ENCODE measurements around the gene ZNF497.
A peak's percentile ranks its signal among the peaks of the same experiment; 100 is the strongest.

GRCh38 chr19:58326914-58327726, 35.4 kb downstream of the ZNF497 start, which contains the start of gene ZSCAN22:
- TF ChIP-seq, protein P1, sequence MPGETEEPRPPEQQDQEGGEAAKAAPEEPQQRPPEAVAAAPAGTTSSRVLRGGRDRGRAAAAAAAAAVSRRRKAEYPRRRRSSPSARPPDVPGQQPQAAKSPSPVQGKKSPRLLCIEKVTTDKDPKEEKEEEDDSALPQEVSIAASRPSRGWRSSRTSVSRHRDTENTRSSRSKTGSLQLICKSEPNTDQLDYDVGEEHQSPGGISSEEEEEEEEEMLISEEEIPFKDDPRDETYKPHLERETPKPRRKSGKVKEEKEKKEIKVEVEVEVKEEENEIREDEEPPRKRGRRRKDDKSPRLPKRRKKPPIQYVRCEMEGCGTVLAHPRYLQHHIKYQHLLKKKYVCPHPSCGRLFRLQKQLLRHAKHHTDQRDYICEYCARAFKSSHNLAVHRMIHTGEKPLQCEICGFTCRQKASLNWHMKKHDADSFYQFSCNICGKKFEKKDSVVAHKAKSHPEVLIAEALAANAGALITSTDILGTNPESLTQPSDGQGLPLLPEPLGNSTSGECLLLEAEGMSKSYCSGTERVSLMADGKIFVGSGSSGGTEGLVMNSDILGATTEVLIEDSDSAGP (CRISPR knock-in tag; IDR thresholded peaks at IDR 0.05; ENCODE audit: borderline replicate concordance): peak; percentile 95
- peak; percentile 69; the same call in 1 of the 2 replicates for TF ChIP-seq ZSCAN31 (CRISPR knock-in tag; IDR thresholded peaks at IDR 0.05; ENCODE audit: low read depth)
- no peak for TF ChIP-seq ZNF17 (CRISPR knock-in tag; IDR thresholded peaks at IDR 0.05)
- peak; percentile 59 for TF ChIP-seq YY1 (IDR thresholded peaks at IDR 0.05; ENCODE audit: insufficient read depth, insufficient replicate concordance, low read depth, low read length)
- no peak; the same call in 1 of the 2 replicates for TF ChIP-seq ETV6 (CRISPR knock-in tag; conservative IDR thresholded peaks at IDR 0.05)
- peak; percentile 82 for TF ChIP-seq TARDBP (CRISPR knock-in tag; IDR thresholded peaks at IDR 0.05)
- TF ChIP-seq SUZ12 (IDR thresholded peaks at IDR 0.05; ENCODE audit: low read depth, low read length): peak; percentile 97
- TF ChIP-seq CHD4 (IDR thresholded peaks at IDR 0.05; ENCODE audit: borderline replicate concordance, low read length): no peak
- peak; percentile 59; the same call in 1 of the 2 replicates for TF ChIP-seq JUN (CRISPR knock-in tag; IDR thresholded peaks at IDR 0.05)
- TF ChIP-seq EP300 (IDR thresholded peaks at IDR 0.05; ENCODE audit: low read depth in 2 of 2, low read length in 2 of 2): peak in 1 of 2 experiments; percentile 40; a peak in 1 of 4 replicates
- TF ChIP-seq EP300 (CRISPR knock-in tag; IDR thresholded peaks at IDR 0.05; ENCODE audit: borderline replicate concordance): 0 out of 2 replicates have a peak, but pooled peaks have one; percentile 10
- TF ChIP-seq MAZ (IDR thresholded peaks at IDR 0.05; ENCODE audit: borderline replicate concordance, low read depth, low read length): no peak; the same call in 1 of the 2 replicates
- peak; percentile 81; the same call in 1 of the 2 replicates for TF ChIP-seq MAZ (CRISPR knock-in tag; IDR thresholded peaks at IDR 0.05; ENCODE audit: low read depth)
- no peak for TF ChIP-seq TEAD2 (CRISPR knock-in tag; IDR thresholded peaks at IDR 0.05)
- TF ChIP-seq ZNF678 (CRISPR knock-in tag; IDR thresholded peaks at IDR 0.05): 0 out of 2 replicates have a peak, but pooled peaks have one; percentile 51
- TF ChIP-seq TBX2 (CRISPR knock-in tag; IDR thresholded peaks at IDR 0.05; ENCODE audit: borderline replicate concordance): peak; percentile 80
